GM21786 (cell line): ENCODE data around the gene PKDCC.
"Not testable (repeated sequence)": the region's sequence is repeated elsewhere in the genome, so short reads cannot be mapped to it uniquely, and the experiment has no call there.

ENCODE experiments used
- ATAC-seq: cut with Tn5 transposase; IDR thresholded peaks from one replicate; pipeline ENCODE4 v1.9.1; 2021; ENCODE audit not compliant: unreplicated experiment

The PKDCC gene

GRCh38 chr2:42063431-42064171 lies 15.8 kb downstream of the PKDCC start:
- no peak for ATAC-seq

- no peak for ATAC-seq
Observed at GRCh38 chr2:42064417-42064942, 16.7 kb downstream of the PKDCC start.

GRCh38 chr2:42065753-42066152 lies 17.9 kb downstream of the PKDCC start:
- not testable (repeated sequence) for ATAC-seq

GRCh38 chr2:42067001-42067400 lies 19.2 kb downstream of the PKDCC start:
- not testable (repeated sequence) for ATAC-seq

GRCh38 chr2:42067521-42067920 lies 19.7 kb downstream of the PKDCC start:
- ATAC-seq, result no peak

- ATAC-seq, result no peak
Observed at GRCh38 chr2:42068571-42069178, 20.9 kb downstream of the PKDCC start.

GRCh38 chr2:42069568-42069967 lies 21.7 kb downstream of the PKDCC start:
- ATAC-seq, result no peak

- no peak for ATAC-seq
Observed at GRCh38 chr2:42071791-42072190, 24.0 kb downstream of the PKDCC start.

- no peak for ATAC-seq
Observed at GRCh38 chr2:42072349-42073118, 24.7 kb downstream of the PKDCC start.

GRCh38 chr2:42073739-42074503 lies 26.1 kb downstream of the PKDCC start:
- ATAC-seq, result no peak

GRCh38 chr2:42074661-42075060 lies 26.8 kb downstream of the PKDCC start:
- ATAC-seq, result no peak

- no peak for ATAC-seq
Observed at GRCh38 chr2:42076357-42077225, 28.8 kb downstream of the PKDCC start.

- ATAC-seq, result no peak
Observed at GRCh38 chr2:42077343-42077742, 29.5 kb downstream of the PKDCC start.

- no peak for ATAC-seq
Observed at GRCh38 chr2:42079737-42080287, 32.0 kb downstream of the PKDCC start.

GRCh38 chr2:42081151-42081550 lies 33.3 kb downstream of the PKDCC start:
- ATAC-seq, result not testable (repeated sequence)

- no peak for ATAC-seq
Observed at GRCh38 chr2:42082016-42082415, 34.2 kb downstream of the PKDCC start.

GRCh38 chr2:42084231-42084671 lies 36.4 kb downstream of the PKDCC start:
- no peak for ATAC-seq

- not testable (repeated sequence) for ATAC-seq
Observed at GRCh38 chr2:42085070-42085469, 37.2 kb downstream of the PKDCC start.

- peak; percentile 15 for ATAC-seq
Observed at GRCh38 chr2:42085706-42086487, 38.1 kb downstream of the PKDCC start.
